T-cell (primary cell): ENCODE measurements around the gene ZNF267. TPM values are rescaled to one million over a fixed set of nuclear protein-coding genes. Genes with fewer than 3 reads are reported as not detected.

ENCODE experiments used
- ATAC-seq, 4 experiments: fragments of 200-7000 bp in 3 of 4; fragments of 150-1000 bp in 1 of 4; cut with Tn5 transposase; replicated peaks in 1 of 4; 1 replicate in 3 of 4; 2 replicates in 1 of 4; pipeline ENCODE4 v1.10.0; 2021; ENCODE audit warnings: moderate library complexity in 3 of 4, mild to moderate bottlenecking in 2 of 4, moderate number of reproducible peaks in 1 of 4
- CTCF ChIA-PET, 2 donors: fragments of 300-600 bp; sonication (Branson Sonifier 250); formaldehyde crosslinking; loops; one replicate each; lab custom pipeline; 2022; ENCODE audit warnings: antibody characterized with exemption in 2 of 2; lab: Charles Lee
- POLR2A ChIA-PET, 2 donors: fragments of 300-600 bp; sonication (Branson Sonifier 250); formaldehyde crosslinking; loops; one replicate each; lab custom pipeline; 2022; ENCODE audit warnings: antibody characterized with exemption in 2 of 2; lab: Charles Lee
- DNase-seq, 35 experiments: peaks; one replicate each; pipeline versions ENCODE4 v3.0.0 to v3.0.0-alpha.2; 2013 to 2023
- H3K27ac ChIP-seq: one replicate; pipeline ENCODE4 v1.5.1; 2013; ENCODE audit warnings: low read length
- H3K27me3 ChIP-seq, 2 experiments: replicated peaks in 1 of 2; 1 replicate in 1 of 2; 2 replicates in 1 of 2; pipeline versions ENCODE4 v1.6.1 to v1.7.0; 2013; ENCODE audit warnings: low read length in 1 of 2, mixed read lengths in 1 of 2; ENCODE audit not compliant: control insufficient read depth in 2 of 2, insufficient read depth in 2 of 2; ENCODE audit errors: extremely low read depth in 1 of 2
- H3K36me3 ChIP-seq, 2 donors: 1 replicate in 1 of 2; 2 replicates in 1 of 2; pipeline versions ENCODE4 v1.6.1 to v1.7.0; 2013; ENCODE audit warnings: low read length in 1 of 2; ENCODE audit not compliant: control insufficient read depth in 2 of 2, insufficient read depth in 1 of 2; ENCODE audit errors: extremely low read depth in 1 of 2
- H3K4me1 ChIP-seq, 2 experiments: 1 replicate in 1 of 2; 2 replicates in 1 of 2; pipeline versions ENCODE4 v1.6.1 to v1.7.0; 2013; ENCODE audit warnings: low read length in 2 of 2, mixed read lengths in 1 of 2; ENCODE audit not compliant: insufficient read depth in 2 of 2, control insufficient read depth in 1 of 2; ENCODE audit errors: extremely low read depth in 1 of 2
- H3K4me3 ChIP-seq, 2 donors: 1 replicate in 1 of 2; 2 replicates in 1 of 2; pipeline versions ENCODE4 v1.5.1 to v1.7.0; 2013; ENCODE audit warnings: mild to moderate bottlenecking in 2 of 2, low read length in 1 of 2, moderate library complexity in 1 of 2; ENCODE audit not compliant: control insufficient read depth in 1 of 2; ENCODE audit errors: extremely low read depth in 1 of 2
- H3K9me3 ChIP-seq: 2 replicates; pipeline ENCODE4 v1.7.0; 2013
- H3K27ac Mint-ChIP-seq, 2 donors: one replicate each; pipeline ENCODE4 v1.8.0; 2020 to 2021; ENCODE audit warnings: mild to moderate bottlenecking in 2 of 2, mixed read lengths in 2 of 2
- H3K27me3 Mint-ChIP-seq, 2 donors: one replicate each; pipeline ENCODE4 v1.8.0; 2021 to 2022; ENCODE audit warnings: mixed read lengths in 2 of 2
- H3K36me3 Mint-ChIP-seq: one replicate; pipeline ENCODE4 v1.8.0; 2021; ENCODE audit warnings: mixed read lengths
- H3K4me1 Mint-ChIP-seq, 3 donors: one replicate each; pipeline ENCODE4 v1.8.0; 2020 to 2022; ENCODE audit warnings: mixed read lengths in 3 of 3, mild to moderate bottlenecking in 1 of 3
- H3K4me3 Mint-ChIP-seq, 3 donors: one replicate each; pipeline ENCODE4 v1.8.0; 2020 to 2022; ENCODE audit warnings: mild to moderate bottlenecking in 3 of 3, mixed read lengths in 3 of 3, moderate library complexity in 3 of 3
- H3K9me3 Mint-ChIP-seq, 3 donors: one replicate each; pipeline ENCODE4 v1.8.0; 2020 to 2022; ENCODE audit warnings: mixed read lengths in 3 of 3
- WGBS: methylation state at CpG from one replicate; pipeline ENCODE4 v1.1.5; 2013; ENCODE audit warnings: missing lambda C conversion rate; ENCODE audit not compliant: insufficient coverage; 5-methylcytosine and 5-hydroxymethylcytosine counted together
- total RNA-seq, 35 experiments: library from RNA in 6 of 35; stranded (reverse) in 6 of 35; fragments of 120-200 nt in 1 of 35; gene quantifications; one replicate each; pipeline versions ENCODE4 v1.2.1 to v1.2.4 and lab custom pipeline; 2013 to 2026

The ZNF267 gene
- total RNA-seq, 5 donors from 2014 or later (not counting 1 experiment from before 2014, with no cell fraction given) = 35.0 to 46.9 (median 43.5) TPM

DNA sequence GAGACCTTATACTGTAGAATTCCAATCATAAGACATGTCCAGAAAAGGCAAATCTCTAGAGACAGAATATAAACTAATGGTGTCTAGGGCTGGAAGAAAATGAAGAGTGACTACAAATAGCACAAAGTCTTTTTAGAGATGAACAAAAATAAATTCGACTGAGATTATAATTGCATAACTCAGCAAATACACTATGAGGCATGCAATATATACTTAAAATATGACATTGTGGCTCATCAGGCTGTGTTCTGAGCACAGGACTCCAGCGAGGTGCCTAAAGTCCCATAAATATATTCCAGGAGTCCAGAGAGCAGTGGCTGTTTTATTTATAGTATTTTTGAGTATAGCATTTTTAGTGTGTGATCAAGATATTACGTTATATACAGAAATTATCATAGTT lies 13.1 kb upstream of the ZNF267 start:
- peaks cover 24 to 35% (median 27%) of the 10 kb centered on the region in 3 donors for H3K4me1 Mint-ChIP-seq
- H3K27ac ChIP-seq = no peak overlapping the region
- ChIA-PET CTCF (interaction anchor here in 1 of 2 donors (4.7 kb wide), 1 partner anchor 9 kb away, joined by 37 read pairs; no protein-coding TSS in a partner anchor), POLR2A (no interaction called here)
- no peaks in the 10 kb centered on the region for H3K36me3 ChIP-seq
- H3K4me3 ChIP-seq = no peak overlapping the region
- no peaks in the 10 kb centered on the region for H3K27me3 ChIP-seq
- no peaks in the 10 kb centered on the region for H3K9me3 Mint-ChIP-seq
- H3K9me3 ChIP-seq = no peaks in the 10 kb centered on the region
- H3K4me3 Mint-ChIP-seq = no peak overlapping the region
- WGBS = no CpG with 5 or more reads among the region's 3 CpGs
- H3K27ac Mint-ChIP-seq = no peak overlapping the region
- H3K4me1 ChIP-seq = peaks cover 0 to 19% of the 10 kb centered on the region in 2 experiments
- DNase-seq (no peak), ATAC-seq (no peak)
- no peaks in the 10 kb centered on the region for H3K36me3 Mint-ChIP-seq
- no peaks in the 10 kb centered on the region for H3K27me3 Mint-ChIP-seq

DNA sequence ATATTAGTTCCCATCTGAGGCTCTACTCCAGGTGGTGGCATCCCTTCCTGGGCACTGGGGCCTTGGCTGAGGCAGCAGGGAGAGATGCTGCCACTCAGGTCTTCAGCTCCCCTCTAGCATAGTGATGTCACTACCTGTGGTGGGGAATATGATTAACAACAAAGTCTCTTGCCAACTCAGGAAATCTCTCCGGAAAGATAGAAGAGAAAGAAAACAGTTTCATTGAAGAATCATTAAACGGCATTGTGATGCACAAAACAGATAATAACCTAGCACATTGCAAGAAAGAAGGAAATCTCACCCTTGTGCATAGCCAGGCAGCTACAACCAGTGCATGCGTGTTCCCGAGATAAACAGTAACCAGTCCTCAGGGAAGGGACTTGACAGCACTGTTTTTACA lies 12.2 kb upstream of the ZNF267 start:
- H3K36me3 ChIP-seq = no peaks in the 10 kb centered on the region
- Mint-ChIP-seq H3K9me3 (no peaks in the 10 kb centered on the region), H3K4me3 (peak overlapping the region in 1 of 3 donors; percentile 40), H3K27me3 (no peaks in the 10 kb centered on the region), H3K27ac (peak overlapping the region; percentile 38 to 50), H3K4me1 (peaks cover 24 to 35% (median 27%) of the 10 kb centered on the region in 3 donors), H3K36me3 (no peaks in the 10 kb centered on the region)
- ChIA-PET POLR2A (no interaction called here), CTCF (interaction anchor here in 1 of 2 donors (0.6 to 4.7 kb wide), 5 partner anchors 8 to 565 kb away, joined by 3 to 37 read pairs (median 5); partner anchors contain the start of gene ZNF267)
- peak in 1 of 35 experiments; percentile 45 for DNase-seq
- H3K4me3 ChIP-seq = no peak overlapping the region
- peaks cover 0 to 19% of the 10 kb centered on the region in 2 experiments for H3K4me1 ChIP-seq
- no peaks in the 10 kb centered on the region for H3K9me3 ChIP-seq
- no peaks in the 10 kb centered on the region for H3K27me3 ChIP-seq
- ATAC-seq = peak; percentile 73 to 89 (median 79)
- H3K27ac ChIP-seq = peak overlapping the region; percentile 50
- 13% methylated on average over 3 of the region's 4 CpGs for WGBS

GRCh38 chr16:31862761-31863160 lies 10.8 kb upstream of the ZNF267 start:
- Mint-ChIP-seq H3K4me3 (no peak overlapping the region), H3K27ac (peak overlapping the region in 1 of 2 donors; percentile 8), H3K27me3 (no peaks in the 10 kb centered on the region), H3K36me3 (no peaks in the 10 kb centered on the region), H3K4me1 (peaks cover 24 to 35% (median 28%) of the 10 kb centered on the region in 3 donors), H3K9me3 (no peaks in the 10 kb centered on the region)
- Histone ChIP-seq H3K9me3 (no peaks in the 10 kb centered on the region), H3K36me3 (no peaks in the 10 kb centered on the region), H3K4me3 (no peak overlapping the region), H3K4me1 (peaks cover 0 to 19% of the 10 kb centered on the region in 2 experiments), H3K27ac (no peak overlapping the region), H3K27me3 (no peaks in the 10 kb centered on the region)
- ChIA-PET CTCF (no interaction called here), POLR2A (no interaction called here)
- ATAC-seq (no peak), DNase-seq (no peak)
- WGBS = 80% methylated on average over 1 of the region's 3 CpGs

GRCh38 chr16:31868164-31868563 lies 5.4 kb upstream of the ZNF267 start:
- H3K36me3 Mint-ChIP-seq = no peaks in the 10 kb centered on the region
- H3K27ac Mint-ChIP-seq = no peak overlapping the region
- peak overlapping the region in 1 of 3 donors; percentile 64 for H3K4me3 Mint-ChIP-seq
- H3K4me1 ChIP-seq = peaks cover 27 to 36% of the 10 kb centered on the region in 2 experiments
- ChIA-PET POLR2A (no interaction called here), CTCF (interaction anchor here (0.6 to 2.8 kb wide), 13 partner anchors 9 to 1361 kb away, joined by 3 to 37 read pairs (median 4); partner anchors contain the start of gene ARMC5 (in 1 of the 2))
- H3K9me3 ChIP-seq = no peaks in the 10 kb centered on the region
- peaks cover 36 to 51% (median 48%) of the 10 kb centered on the region in 3 donors for H3K4me1 Mint-ChIP-seq
- no peaks in the 10 kb centered on the region for H3K27me3 Mint-ChIP-seq
- no peak overlapping the region for H3K27ac ChIP-seq
- H3K9me3 Mint-ChIP-seq = no peaks in the 10 kb centered on the region
- H3K36me3 ChIP-seq = no peaks in the 10 kb centered on the region
- no peak for DNase-seq
- no CpG with 5 or more reads among the region's 3 CpGs for WGBS
- no peaks in the 10 kb centered on the region for H3K27me3 ChIP-seq
- no peak for ATAC-seq
- H3K4me3 ChIP-seq = no peak overlapping the region

DNA sequence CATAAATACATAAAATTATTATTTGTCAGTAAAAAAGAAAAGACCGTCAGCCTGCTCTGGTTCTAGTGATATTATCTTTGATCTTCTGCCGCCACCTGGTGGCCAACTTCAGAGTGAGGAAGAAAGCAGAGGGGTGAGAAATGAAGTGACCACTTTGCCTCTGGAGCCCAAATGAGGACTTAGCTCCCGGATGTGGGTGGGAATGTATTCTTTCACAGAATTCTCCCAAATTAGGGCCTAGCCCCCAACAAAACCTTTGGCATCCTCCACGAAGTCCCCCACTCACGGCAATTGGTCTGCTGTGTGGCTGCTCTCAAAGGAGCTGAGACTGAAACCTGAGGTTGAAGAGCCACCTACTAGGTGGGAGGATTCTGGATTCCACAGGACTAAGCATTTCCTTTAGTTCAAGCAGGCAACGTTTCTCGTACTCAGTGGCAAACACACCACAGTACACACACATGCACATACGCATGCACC lies 4.9 kb upstream of the ZNF267 start:
- CTCF ChIA-PET = interaction anchor here (0.9 to 2.8 kb wide), 14 partner anchors 9 to 926 kb away, joined by 3 to 37 read pairs (median 5); partner anchors contain the start of genes ARMC5 (in 1 of the 2) and ZNF668 (in 1 of the 2)
- H3K36me3 Mint-ChIP-seq = no peaks in the 10 kb centered on the region
- WGBS = 0% methylated on average over 1 of the region's 8 CpGs
- Histone ChIP-seq H3K27ac (peak overlapping the region; percentile 82), H3K4me1 (peaks cover 29 to 39% of the 10 kb centered on the region in 2 experiments), H3K27me3 (no peaks in the 10 kb centered on the region), H3K36me3 (no peaks in the 10 kb centered on the region), H3K9me3 (no peaks in the 10 kb centered on the region), H3K4me3 (peak overlapping the region; percentile 34 to 48)
- peaks cover 39 to 53% (median 51%) of the 10 kb centered on the region in 3 donors for H3K4me1 Mint-ChIP-seq
- ATAC-seq (peak; percentile 13 to 34 (median 20)), DNase-seq (peak; percentile 37 to 86 (median 73))
- POLR2A ChIA-PET = interaction anchor here in 1 of 2 donors (1.0 kb wide), 1 partner anchor 12 kb away, joined by 5 read pairs; no protein-coding TSS in a partner anchor
- H3K4me3 Mint-ChIP-seq = peak overlapping the region; percentile 59 to 68 (median 64)
- H3K27me3 Mint-ChIP-seq = no peaks in the 10 kb centered on the region
- H3K9me3 Mint-ChIP-seq = no peaks in the 10 kb centered on the region
- H3K27ac Mint-ChIP-seq = peak overlapping the region; percentile 83 to 84

GRCh38 chr16:31869511-31870201 lies 4.0 kb upstream of the ZNF267 start:
- Histone ChIP-seq H3K27ac (peak overlapping the region; percentile 82), H3K9me3 (no peaks in the 10 kb centered on the region), H3K4me1 (peaks cover 33 to 42% of the 10 kb centered on the region in 2 experiments), H3K36me3 (no peaks in the 10 kb centered on the region), H3K27me3 (no peaks in the 10 kb centered on the region), H3K4me3 (peak overlapping the region; percentile 4 to 18)
- ChIA-PET CTCF (interaction anchor here (0.6 to 2.8 kb wide), 14 partner anchors 8 to 927 kb away, joined by 3 to 37 read pairs (median 5); partner anchors contain the start of genes ARMC5 (in 1 of the 2) and ZNF668 (in 1 of the 2)), POLR2A (interaction anchor here (0.7 to 1.4 kb wide), 5 partner anchors 11 to 686 kb away, joined by 3 to 5 read pairs (median 4); a partner anchor contains a TSS)
- Mint-ChIP-seq H3K4me3 (peak overlapping the region; percentile 26 to 71 (median 64)), H3K9me3 (no peaks in the 10 kb centered on the region), H3K27ac (peak overlapping the region; percentile 62 to 84), H3K36me3 (peaks cover 4% of the 10 kb centered on the region), H3K27me3 (no peaks in the 10 kb centered on the region), H3K4me1 (peaks cover 42 to 56% (median 54%) of the 10 kb centered on the region in 3 donors)
- ATAC-seq (peak; percentile 84 to 87 (median 86)), DNase-seq (peak; percentile 26 to 91 (median 73))
- no CpG with 5 or more reads among the region's 4 CpGs for WGBS
